Inflammatory macrophage (primary cell): ENCODE data around the gene YPEL2.
A peak's percentile ranks its signal among the peaks of the same experiment; 100 is the strongest.
"Not testable (repeated sequence)": the region's sequence is repeated elsewhere in the genome, so short reads cannot be mapped to it uniquely, and the experiment has no call there.

Source experiments
- DNase-seq, 2 donors: peaks; one replicate each; pipeline ENCODE4 v3.0.0-alpha.2; 2020 to 2022

YPEL2 gene

GRCh38 chr17:59406808-59407381, 75.4 kb downstream of the YPEL2 start:
- DNase-seq, result no peak

- no peak for DNase-seq
Measured at GRCh38 chr17:59409336-59410048, 78.0 kb downstream of the YPEL2 start.

GRCh38 chr17:59410049-59410437, 78.6 kb downstream of the YPEL2 start:
- DNase-seq, result no peak

- DNase-seq, result not testable (repeated sequence)
Measured at GRCh38 chr17:59412431-59412830, 81.0 kb downstream of the YPEL2 start.

GRCh38 chr17:59413014-59413766, 81.7 kb downstream of the YPEL2 start:
- DNase-seq, result no peak

- DNase-seq, result peak; percentile 67
Measured at GRCh38 chr17:59415397-59415796, 83.9 kb downstream of the YPEL2 start.

- DNase-seq, result no peak
Measured at GRCh38 chr17:59416184-59416583, 84.7 kb downstream of the YPEL2 start.

- no peak for DNase-seq
Measured at GRCh38 chr17:59417452-59417851, 86.0 kb downstream of the YPEL2 start.

GRCh38 chr17:59418732-59419166, 87.3 kb downstream of the YPEL2 start:
- no peak for DNase-seq

GRCh38 chr17:59420901-59421300, 89.4 kb downstream of the YPEL2 start:
- no peak for DNase-seq

- no peak for DNase-seq
Measured at GRCh38 chr17:59421722-59422121, 90.3 kb downstream of the YPEL2 start.

GRCh38 chr17:59423137-59423724, 91.8 kb downstream of the YPEL2 start:
- peak in 1 of 2 donors; percentile 20 for DNase-seq

- no peak for DNase-seq
Measured at GRCh38 chr17:59423903-59424302, 92.4 kb downstream of the YPEL2 start.

GRCh38 chr17:59424331-59424730, 92.9 kb downstream of the YPEL2 start:
- DNase-seq, result no peak

- DNase-seq, result peak; percentile 76 to 77
Measured at GRCh38 chr17:59425085-59425931, 93.9 kb downstream of the YPEL2 start.

- DNase-seq, result no peak
Measured at GRCh38 chr17:59426031-59426430, 94.6 kb downstream of the YPEL2 start.

GRCh38 chr17:59427425-59427921, 96.0 kb downstream of the YPEL2 start:
- DNase-seq, result peak; percentile 92 to 95

GRCh38 chr17:59427996-59428395, 96.5 kb downstream of the YPEL2 start:
- peak; percentile 24 to 49 for DNase-seq

GRCh38 chr17:59428916-59429485, 97.5 kb downstream of the YPEL2 start:
- no peak for DNase-seq

GRCh38 chr17:59431601-59432000, 100.1 kb downstream of the YPEL2 start:
- DNase-seq, result no peak

GRCh38 chr17:59432657-59433056, 101.2 kb downstream of the YPEL2 start:
- DNase-seq, result no peak

- DNase-seq, result peak; percentile 31 to 58
Measured at GRCh38 chr17:59433586-59433985, 102.1 kb downstream of the YPEL2 start.
